H1 (cell line): Measurements from ENCODE around the gene FXYD7. TPM values are rescaled to one million over a fixed set of nuclear protein-coding genes. Genes with fewer than 3 reads are reported as not detected.

Experiments
- CTCF ChIA-PET: fragments of 300-600 bp; sonication (Branson Sonifier 250); formaldehyde crosslinking; loops from one replicate; lab custom pipeline; 2021; ENCODE audit not compliant: partially characterized antibody; lab: Charles Lee
- POLR2A ChIA-PET: fragments of 300-600 bp; sonication (Branson Sonifier 250); formaldehyde crosslinking; loops from one replicate; lab custom pipeline; 2021; ENCODE audit warnings: inconsistent platforms; ENCODE audit not compliant: partially characterized antibody; lab: Charles Lee
- DNase-seq, 2 experiments: peaks; one replicate each; pipeline versions ENCODE4 v3.0.0 to v3.0.0-alpha.2; 2010 to 2022; ENCODE audit warnings: low spot score in 2 of 2, low read depth in 1 of 2, mixed read lengths in 1 of 2
- FAIRE-seq: peaks from 2 replicates; lab custom pipeline; 2011; peaks lifted over from hg19 to GRCh38; lab: Jason Lieb, UNC
- H2AFZ ChIP-seq: 2 replicates; pipeline ENCODE4 v1.8.1; 2012; ENCODE audit warnings: low read length, inconsistent platforms
- H2AK5ac ChIP-seq: 2 replicates; pipeline ENCODE4 v1.6.1; 2013; ENCODE audit warnings: low read depth, low read length
- H2BK120ac ChIP-seq: replicated peaks from 2 replicates; pipeline ENCODE3; 2013; ENCODE audit warnings: low read depth, low read length, inconsistent platforms
- H2BK12ac ChIP-seq: 2 replicates; pipeline ENCODE4 v1.6.1; 2013; ENCODE audit warnings: low read depth, low read length
- H2BK15ac ChIP-seq: 2 replicates; pipeline ENCODE4 v1.6.1; 2013; ENCODE audit warnings: low read length
- H2BK20ac ChIP-seq: 2 replicates; pipeline ENCODE4 v1.6.1; 2013; ENCODE audit warnings: low read length
- H2BK5ac ChIP-seq: 2 replicates; pipeline ENCODE4 v1.6.1; 2013; ENCODE audit warnings: low read depth, low read length
- H3K14ac ChIP-seq: 2 replicates; pipeline ENCODE4 v1.6.1; 2013; ENCODE audit warnings: inconsistent platforms; ENCODE audit not compliant: insufficient read length
- H3K18ac ChIP-seq: 2 replicates; pipeline ENCODE4 v1.6.1; 2013; ENCODE audit warnings: low read length; ENCODE audit errors: extremely low read depth
- H3K23ac ChIP-seq: 2 replicates; pipeline ENCODE4 v1.6.1; 2013; ENCODE audit warnings: inconsistent platforms; ENCODE audit not compliant: insufficient read length
- H3K23me2 ChIP-seq: 2 replicates; pipeline ENCODE4 v1.6.1; 2013; ENCODE audit warnings: low read depth, low read length
- H3K27ac ChIP-seq: 2 replicates; pipeline ENCODE4 v1.6.1; 2011; ENCODE audit warnings: low read depth, low read length, inconsistent platforms
- H3K27me3 ChIP-seq, 4 experiments: replicated peaks in 1 of 4; 1 replicate in 1 of 4; 2 replicates in 3 of 4; pipeline versions ENCODE4 v1.6.1 to v1.8.1; 2011 to 2013; ENCODE audit warnings: low read length in 3 of 4, mild to moderate bottlenecking in 3 of 4, inconsistent platforms in 2 of 4, mixed read lengths in 2 of 4, moderate library complexity in 1 of 4; ENCODE audit not compliant: control insufficient read depth in 3 of 4, insufficient read depth in 3 of 4; ENCODE audit errors: extremely low read depth in 1 of 4
- H3K36me3 ChIP-seq, 4 experiments: 2 replicates each; pipeline versions ENCODE4 v1.6.1 to v1.8.1; 2011 to 2013; ENCODE audit warnings: mild to moderate bottlenecking in 4 of 4, low read length in 3 of 4, moderate library complexity in 2 of 4, control low read depth in 1 of 4, inconsistent platforms in 1 of 4; ENCODE audit not compliant: insufficient read depth in 4 of 4, control insufficient read depth in 2 of 4
- H3K4ac ChIP-seq: replicated peaks from 2 replicates; pipeline ENCODE3; 2013; ENCODE audit warnings: low read length, low read depth, mixed read lengths, inconsistent platforms; ENCODE audit not compliant: insufficient read length
- H3K4me1 ChIP-seq, 4 experiments: replicated peaks in 1 of 4; 1 replicate in 1 of 4; 2 replicates in 3 of 4; pipeline versions ENCODE4 v1.6.1 to v1.8.1; 2011 to 2013; ENCODE audit warnings: low read length in 3 of 4, inconsistent platforms in 2 of 4, mixed read lengths in 1 of 4; ENCODE audit not compliant: insufficient read depth in 4 of 4, control insufficient read depth in 3 of 4
- H3K4me2 ChIP-seq, 2 experiments: 2 replicates each; pipeline versions ENCODE4 v1.6.1 to v1.8.1; 2011 to 2013; ENCODE audit warnings: low read depth in 2 of 2, low read length in 2 of 2, control low read depth in 1 of 2, inconsistent platforms in 1 of 2, mild to moderate bottlenecking in 1 of 2; ENCODE audit not compliant: insufficient read depth in 1 of 2
- H3K4me3 ChIP-seq, 4 experiments: fragments of 200-600, 300-600 bp in 1 of 4; sonication (generic), shearing (Covaris generic), sonication (Bioruptor Twin) in 1 of 4; 2 replicates each; pipeline versions ENCODE4 v1.5.1 to v1.8.1; 2011 to 2016; ENCODE audit warnings: low read length in 4 of 4, low read depth in 3 of 4, control low read depth in 2 of 4, inconsistent platforms in 2 of 4, mild to moderate bottlenecking in 2 of 4, mixed read lengths in 1 of 4, moderate library complexity in 1 of 4; ENCODE audit not compliant: insufficient read depth in 2 of 4; ENCODE audit errors: extremely low read depth in 1 of 4
- H3K56ac ChIP-seq: replicated peaks from 2 replicates; pipeline ENCODE3; 2013; ENCODE audit warnings: low read depth, mild to moderate bottlenecking, mixed read lengths, low read length, inconsistent platforms; ENCODE audit not compliant: insufficient read length
- H3K79me1 ChIP-seq: 2 replicates; pipeline ENCODE4 v1.6.1; 2013; ENCODE audit warnings: low read depth, low read length, control low read depth
- H3K79me2 ChIP-seq, 2 experiments: 2 replicates each; pipeline versions ENCODE4 v1.6.1 to v1.8.1; 2012 to 2013; ENCODE audit warnings: low read length in 2 of 2, mild to moderate bottlenecking in 2 of 2, inconsistent platforms in 1 of 2; ENCODE audit not compliant: insufficient read depth in 2 of 2, control insufficient read depth in 1 of 2
- H3K9ac ChIP-seq, 4 experiments: replicated peaks in 1 of 4; 1 replicate in 1 of 4; 2 replicates in 3 of 4; pipeline versions ENCODE4 v1.6.1 to v1.8.1; 2011 to 2013; ENCODE audit warnings: low read depth in 3 of 4, low read length in 3 of 4, control low read depth in 2 of 4, mild to moderate bottlenecking in 2 of 4, moderate library complexity in 2 of 4, inconsistent platforms in 1 of 4; ENCODE audit errors: extremely low read depth in 1 of 4
- H3K9me3 ChIP-seq, 2 experiments: 2 replicates each; pipeline versions ENCODE4 v1.6.1 to v1.8.1; 2012 to 2013; ENCODE audit warnings: mild to moderate bottlenecking in 2 of 2, moderate library complexity in 2 of 2, control low read depth in 1 of 2, inconsistent platforms in 1 of 2, low read depth in 1 of 2, low read length in 1 of 2, mixed read lengths in 1 of 2; ENCODE audit not compliant: insufficient read depth in 2 of 2
- H4K20me1 ChIP-seq, 2 experiments: replicated peaks in 1 of 2; 2 replicates each; pipeline versions ENCODE3 to v1.8.1; 2011 to 2013; ENCODE audit warnings: inconsistent platforms in 2 of 2, low read length in 2 of 2, mild to moderate bottlenecking in 1 of 2; ENCODE audit not compliant: insufficient read depth in 2 of 2, control insufficient read depth in 1 of 2
- H4K5ac ChIP-seq: 2 replicates; pipeline ENCODE4 v1.6.1; 2013; ENCODE audit warnings: low read length, low read depth, mixed read lengths, inconsistent platforms; ENCODE audit not compliant: insufficient read length
- H4K8ac ChIP-seq: 2 replicates; pipeline ENCODE4 v1.8.0; 2013; ENCODE audit warnings: mild to moderate bottlenecking, moderate library complexity, low read length, inconsistent platforms; ENCODE audit not compliant: insufficient read depth; ENCODE audit errors: extremely low read depth
- H4K91ac ChIP-seq: replicated peaks from 2 replicates; pipeline ENCODE3; 2013; ENCODE audit warnings: low read length, mixed read lengths, inconsistent platforms; ENCODE audit not compliant: insufficient read length
- ASH2L ChIP-seq: fragments of 200-600, 300-600 bp; sonication (generic); IDR thresholded peaks from one replicate; pipeline ENCODE4 v1.7.1; 2017; ENCODE audit warnings: low read length
- CBX5 ChIP-seq: fragments of 300-800, 300-1000 bp; sonication (generic); IDR thresholded peaks from 2 replicates; pipeline ENCODE4 v1.7.1; 2016; ENCODE audit warnings: antibody characterized with exemption, low read length, low read depth
- JUND ChIP-seq: IDR thresholded peaks from 2 replicates; pipeline ENCODE4 v1.6.1; 2011; ENCODE audit warnings: mild to moderate bottlenecking, improper control_type of control experiment, low read length
- KDM4A ChIP-seq: IDR thresholded peaks from one replicate; pipeline ENCODE4 v1.7.1; 2012; ENCODE audit warnings: low read depth, mild to moderate bottlenecking, moderate library complexity, low read length, inconsistent platforms; ENCODE audit not compliant: severe bottlenecking
- SP1 ChIP-seq: IDR thresholded peaks from 2 replicates; pipeline ENCODE4 v1.6.1; 2011; ENCODE audit warnings: low read depth, low read length
- USF2 ChIP-seq: IDR thresholded peaks from 2 replicates; pipeline ENCODE4 v1.6.1; 2011; ENCODE audit warnings: low read length, improper control_type of control experiment
- WGBS, 2 experiments: shearing (Covaris generic) in 1 of 2; methylation state at CpG; one replicate each; pipeline versions ENCODE4 v1.1.6 to v1.1.7; 2013 to 2015; ENCODE audit warnings: low lambda C conversion rate in 2 of 2, mixed read lengths in 2 of 2, inconsistent platforms in 1 of 2, low coverage in 1 of 2, missing lambda C conversion rate in 1 of 2; ENCODE audit not compliant: insufficient replicate concordance in 2 of 2, insufficient coverage in 1 of 2, insufficient read length in 1 of 2; ENCODE audit errors: extremely low coverage in 1 of 2, missing lambda C conversion rate in 1 of 2; 5-methylcytosine and 5-hydroxymethylcytosine counted together
- long read RNA-seq, 2 experiments: library from RNA in 1 of 2; library from capped mRNA in 1 of 2; stranded (forward); transcript quantifications; one replicate each; pipeline ENCODE4 v2.0.0, GENCODE V29; 2021; ENCODE audit warnings: inconsistent platforms in 1 of 2
- polyA minus RNA-seq, 3 experiments: library from RNA; depleted of rRNA, polyadenylated mRNA; stranded (reverse); fragments of >200 nt; gene quantifications; 1 replicate in 2 of 3; 2 replicates in 1 of 3; pipeline ENCODE4 v1.2.3, GENCODE V29; 2011
- polyA plus RNA-seq, 7 experiments: library from polyadenylated mRNA; depleted of rRNA in 3 of 7; stranded (reverse) in 5 of 7; unstranded in 2 of 7; fragments of >200 nt in 5 of 7; fragments of 200-250 nt in 2 of 7; gene quantifications; 1 replicate in 5 of 7; 2 replicates in 1 of 7; 4 replicates in 1 of 7; pipeline versions ENCODE4 v1.2.1 to v1.2.3, GENCODE V29; 2011 to 2013; ENCODE audit warnings: missing spikeins in 2 of 7, mixed read lengths in 2 of 7
- total RNA-seq: library from RNA; stranded (reverse); fragmentation: NEBNext Ultra II Directional; extraction: Animal tissue kit (Norgen Biotek cat#: 25700); gene quantifications from 2 replicates; pipeline ENCODE4 v1.2.1, GENCODE V29; 2021

FXYD7 gene
- total RNA-seq (14.3 and 15.4 TPM in 2 replicates), polyA plus RNA-seq (2011; rRNA removed) (12.1 and 17.5 TPM in 2 replicates), polyA minus RNA-seq (2011; rRNA and poly(A)+ RNA removed) (2.2 and 3.6 TPM in 2 replicates)
- polyA plus RNA-seq (2011; cell fraction: cytosol; rRNA removed) = 9.0 TPM
- 18.6 TPM for polyA plus RNA-seq (2011; cell fraction: nucleus; rRNA removed)
- polyA plus RNA-seq (2012, experiment 1 of 2) = 20.2 to 24.4 TPM (median 21.9 TPM) in 4 replicates
- 20.8 TPM for polyA plus RNA-seq (2012, experiment 2 of 2)
- 22.7 TPM for polyA plus RNA-seq (2013, experiment 1 of 2)
- polyA plus RNA-seq (2013, experiment 2 of 2) = 23.8 TPM
- 1.5 TPM for polyA minus RNA-seq (2011; cell fraction: cytosol; rRNA and poly(A)+ RNA removed)
- polyA minus RNA-seq (2011; cell fraction: nucleus; rRNA and poly(A)+ RNA removed) = 3.2 TPM
- long read RNA-seq, experiment 1, transcript FXYD7-203 (6 exons, 456 nt) = minor isoform, 6 of 19 reads
- long read RNA-seq, experiment 1, transcript FXYD7-201 (6 exons, 712 nt) = major isoform, 7 of 19 reads
- long read RNA-seq, experiment 1, partial matches to known transcripts = 2 of 19 reads
- long read RNA-seq, experiment 1, other reads (novel, unspliced or antisense) = 4 of 19 reads
- long read RNA-seq, experiment 2 = 0 reads

DNA sequence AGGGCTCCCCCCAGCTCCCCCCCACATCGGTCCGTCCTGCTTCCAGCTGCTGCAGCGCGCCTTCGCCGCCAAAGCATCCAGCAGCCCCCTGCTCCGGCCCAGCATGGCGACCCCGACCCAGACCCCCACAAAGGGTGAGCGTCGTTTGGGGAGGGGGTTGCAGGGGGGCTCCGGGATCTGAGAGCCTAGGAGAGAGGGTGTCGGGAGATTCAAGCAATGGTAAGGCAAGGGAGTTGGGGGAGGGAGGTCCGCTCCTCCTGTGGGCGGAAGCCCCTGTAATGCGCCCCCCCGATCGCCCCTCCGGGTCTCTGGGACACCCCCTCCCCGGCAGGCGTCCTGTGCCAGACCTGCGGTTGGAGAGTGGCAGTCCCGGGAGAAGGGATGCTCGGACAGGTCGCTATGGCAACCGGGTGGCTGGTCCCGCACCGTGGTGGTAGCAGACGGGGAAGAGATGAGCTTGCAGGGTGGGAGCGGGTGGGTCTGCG, at the start of gene FXYD7:
FXYD7 (plus strand) TSS at position 25 of the 485 bp plus-strand sequence; CDS start at position 104, 79 bp downstream.
- ChIA-PET CTCF (interaction anchor here (0.6 to 10.2 kb wide), 19 partner anchors 10 to 146 kb away, joined by 3 to 154 read pairs (median 5); partner anchors contain the start of genes FXYD3 and FXYD5), POLR2A (interaction anchor here (0.8 to 4.8 kb wide), 7 partner anchors 10 to 114 kb away, joined by 3 to 67 read pairs (median 4); partner anchors contain the start of gene FXYD5)
- FAIRE-seq (no peak), DNase-seq (peak in 1 of 2 experiments; percentile 74)
- H2AFZ ChIP-seq = no peak within 1 kb of the TSS
- peak within 1 kb of the TSS; percentile 48 to 68 (median 54) for H3K4me3 ChIP-seq
- H3K23me2 ChIP-seq = peaks cover 20% of the 10 kb centered on the region; the same call in 1 of the 2 replicates
- TF ChIP-seq KDM4A (no peak), CBX5 (no peak), ASH2L (peak; percentile 15), SP1 (no peak), JUND (no peak), USF2 (no peak)
- H2BK120ac ChIP-seq = no peak within 1 kb of the TSS
- H4K91ac ChIP-seq = peak within 1 kb of the TSS; percentile 79
- H2AK5ac ChIP-seq = 0 out of 2 replicates have a peak within 1 kb of the TSS, but pooled peaks have one; percentile 5
- H4K8ac ChIP-seq = no peak within 1 kb of the TSS
- peak within 1 kb of the TSS; percentile 48 for H3K18ac ChIP-seq
- H3K4me2 ChIP-seq = peak within 1 kb of the TSS; percentile 78 to 89
- H3K27ac ChIP-seq = no peak within 1 kb of the TSS
- H3K23ac ChIP-seq = no peak within 1 kb of the TSS
- H3K79me1 ChIP-seq = no peaks in the 10 kb centered on the region
- peak within 1 kb of the TSS; percentile 94; the same call in 1 of the 2 replicates for H2BK15ac ChIP-seq
- H3K56ac ChIP-seq = no peak within 1 kb of the TSS
- WGBS, 2 experiments = 9% methylated on average over 13 of the region's 31 CpGs; no CpG with 5 or more reads in 1 of the 2 experiments
- H3K9me3 ChIP-seq = no peaks in the 10 kb centered on the region
- no peaks in the 10 kb centered on the region for H3K36me3 ChIP-seq
- H2BK12ac ChIP-seq = peak within 1 kb of the TSS; percentile 75; the same call in 1 of the 2 replicates
- peaks cover 5 to 30% (median 24%) of the 10 kb centered on the region in 4 experiments for H3K4me1 ChIP-seq
- no peak within 1 kb of the TSS; a peak in 1 of 7 replicates for H3K9ac ChIP-seq
- peak within 1 kb of the TSS; percentile 72; the same call in 1 of the 2 replicates for H2BK20ac ChIP-seq
- no peak within 1 kb of the TSS for H3K4ac ChIP-seq
- no peak within 1 kb of the TSS for H3K14ac ChIP-seq
- H3K27me3 ChIP-seq = peaks cover 0 to 15% (median 8%) of the 10 kb centered on the region in 4 experiments; a peak in 5 of 7 replicates
- no peaks in the 10 kb centered on the region for H3K79me2 ChIP-seq
- H2BK5ac ChIP-seq = peak within 1 kb of the TSS; percentile 10; the same call in 1 of the 2 replicates
- H4K20me1 ChIP-seq = peaks cover 0 to 3% of the 10 kb centered on the region in 2 experiments
- no peak within 1 kb of the TSS for H4K5ac ChIP-seq
